ENCODE data around the gene PLEKHA5. TPM values are rescaled to one million over a fixed set of nuclear protein-coding genes. Genes with fewer than 3 reads are reported as not detected.

PLEKHA5 gene
- total and polyA plus RNA-seq, 2 of the 4 experiments (the other 2 are of a cell fraction) = 5.3 to 12.2 TPM

DNA sequence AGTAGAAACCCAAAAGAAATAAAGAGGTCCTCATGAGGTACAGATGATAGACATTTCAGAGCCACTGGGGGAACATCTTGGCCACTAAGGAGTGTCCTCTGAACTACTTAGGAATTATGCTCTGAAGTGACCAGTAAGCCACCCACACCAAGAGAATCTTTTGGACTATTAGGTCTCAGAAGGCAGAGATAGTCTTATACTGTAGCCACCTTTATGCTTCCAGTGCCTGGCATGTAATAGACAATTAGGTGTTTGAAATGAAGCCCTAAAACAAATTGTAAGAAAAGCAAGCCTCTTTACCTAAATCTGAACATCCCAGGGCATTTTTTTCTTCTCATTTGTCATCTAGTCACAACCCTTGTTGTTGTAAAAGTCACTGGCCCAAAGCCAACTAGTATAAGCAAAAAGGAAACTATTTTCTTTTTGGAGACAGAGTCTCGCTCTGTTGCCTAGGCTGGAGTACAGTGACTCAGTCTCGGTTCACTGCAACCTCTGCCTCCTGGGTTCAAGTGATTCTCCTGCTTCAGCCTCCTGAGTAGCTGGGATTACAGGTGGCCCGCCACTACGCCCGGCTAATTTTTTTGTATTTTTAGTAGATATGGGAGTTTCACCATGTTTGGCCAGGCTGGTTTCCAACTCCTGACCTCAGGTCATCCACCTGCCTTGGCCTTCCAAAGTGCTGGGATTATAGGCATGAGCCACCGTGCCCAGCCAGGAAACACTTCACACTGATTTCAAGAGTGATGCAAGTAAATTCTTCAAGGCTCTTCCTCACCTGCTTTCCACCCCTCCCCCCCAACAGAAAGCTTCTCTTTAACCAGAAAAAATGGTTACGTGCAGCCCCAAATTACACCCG lies 11.1 kb downstream of the PLEKHA5 start:
- H3K79me1 ChIP-seq (ENCODE audit: low read depth in 1 of 2, low read length in 2 of 2) = peaks cover 30 to 43% of the 10 kb centered on the region in 2 experiments
- no peak overlapping the region for H3K23ac ChIP-seq (ENCODE audit: low read depth, low read length)
- H4K8ac ChIP-seq (ENCODE audit: low read depth in 2 of 2, low read length in 2 of 2) = no peak overlapping the region
- intact Hi-C loops (cut with micrococcal nuclease) = no loop called here
- no TSS peak for BruUV-seq (replicated peaks)
- H3K14ac ChIP-seq (replicated peaks; ENCODE audit: low read depth, low read length) = no peak overlapping the region
- H3K27ac ChIP-seq (ENCODE audit: insufficient read depth, low read length) = no peak overlapping the region
- H2BK5ac ChIP-seq (ENCODE audit: low read depth, low read length, poor library complexity, severe bottlenecking) = no peak overlapping the region
- no peak overlapping the region for H2AK9ac ChIP-seq (replicated peaks; ENCODE audit: low read depth, low read length, poor library complexity)
- ChIA-PET CTCF (no interaction called here), POLR2A (ENCODE audit: unreplicated experiment) (interaction anchor here (0.5 kb wide), 1 partner anchor 28 kb away, joined by 8 read pairs; no protein-coding TSS in a partner anchor)
- no peak overlapping the region for H2BK15ac ChIP-seq (ENCODE audit: low read depth, low read length)
- no peak overlapping the region for H2AFZ ChIP-seq (replicated peaks; ENCODE audit: low read length, poor library complexity)
- peaks cover 17% of the 10 kb centered on the region for H3K36me3 ChIP-seq (ENCODE audit: control insufficient read depth, insufficient read depth, low read length)
- dilution Hi-C loops (cut with HindIII; ENCODE audit: low sequenced_read_pairs, unreplicated experiment) = no loop called here
- no peak overlapping the region for H2BK120ac ChIP-seq (ENCODE audit: low read depth, low read length)
- H2AK5ac ChIP-seq (ENCODE audit: low read depth, low read length) = no peak overlapping the region
- no peak overlapping the region for H2BK20ac ChIP-seq (ENCODE audit: low read depth, low read length)
- in situ Hi-C loops (cut with MboI; ENCODE audit: low sequenced_read_pairs) = no loop called here
- 82% methylated on average over 4 of the region's 8 CpGs; no CpG with 5 or more reads in 1 of the 2 experiments for WGBS, 2 experiments (ENCODE audit: extremely low coverage in 2 of 2, insufficient read length in 1 of 2)
- no peaks in the 10 kb centered on the region for H4K20me1 ChIP-seq (ENCODE audit: insufficient read depth, low read length)
- no peak overlapping the region for H3K4me3 ChIP-seq (ENCODE audit: insufficient read depth, low read depth, low read length)
- peaks cover 5% of the 10 kb centered on the region; the same call in 1 of the 2 replicates for H3K9me1 ChIP-seq (ENCODE audit: insufficient read depth, low read length)
- no peak overlapping the region for H3K18ac ChIP-seq (ENCODE audit: low read depth, low read length)
- H3K4me2 ChIP-seq (ENCODE audit: low read depth, low read length) = no peak overlapping the region
- ATAC-seq (ENCODE audit: low read depth) = no peak
- no peak overlapping the region for H3K4ac ChIP-seq (ENCODE audit: low read depth, low read length)
- H4K5ac ChIP-seq (ENCODE audit: low read depth, low read length) = no peak overlapping the region
- no peak for DNase-seq
- H3K9ac ChIP-seq (ENCODE audit: low read depth, low read length) = no peak overlapping the region
- no peaks in the 10 kb centered on the region for H3K27me3 ChIP-seq (ENCODE audit: control insufficient read depth, insufficient read depth, low read length)
- no peak overlapping the region for H4K91ac ChIP-seq (ENCODE audit: insufficient read depth, low read depth, low read length)
- no peak overlapping the region for H3K56ac ChIP-seq (ENCODE audit: extremely low read depth, insufficient read depth, low read length)
- no peaks in the 10 kb centered on the region for H3K9me3 ChIP-seq (ENCODE audit: control insufficient read depth, insufficient read depth, low read length)
- H3K4me1 ChIP-seq (ENCODE audit: control insufficient read depth, insufficient read depth, low read length) = no peaks in the 10 kb centered on the region
- no peak for TF ChIP-seq SMC3 (IDR thresholded peaks at IDR 0.05; ENCODE audit: low read depth, low read length)
- TF ChIP-seq NFE2L2 (IDR thresholded peaks at IDR 0.05; ENCODE audit: low read depth, low read length) = no peak
- no peak for TF ChIP-seq MXI1 (IDR thresholded peaks at IDR 0.05; ENCODE audit: borderline replicate concordance, low read depth, low read length)
- no peak for TF ChIP-seq MAZ (IDR thresholded peaks at IDR 0.05; ENCODE audit: borderline replicate concordance, low read depth, low read length)
- TF ChIP-seq, protein P1, sequence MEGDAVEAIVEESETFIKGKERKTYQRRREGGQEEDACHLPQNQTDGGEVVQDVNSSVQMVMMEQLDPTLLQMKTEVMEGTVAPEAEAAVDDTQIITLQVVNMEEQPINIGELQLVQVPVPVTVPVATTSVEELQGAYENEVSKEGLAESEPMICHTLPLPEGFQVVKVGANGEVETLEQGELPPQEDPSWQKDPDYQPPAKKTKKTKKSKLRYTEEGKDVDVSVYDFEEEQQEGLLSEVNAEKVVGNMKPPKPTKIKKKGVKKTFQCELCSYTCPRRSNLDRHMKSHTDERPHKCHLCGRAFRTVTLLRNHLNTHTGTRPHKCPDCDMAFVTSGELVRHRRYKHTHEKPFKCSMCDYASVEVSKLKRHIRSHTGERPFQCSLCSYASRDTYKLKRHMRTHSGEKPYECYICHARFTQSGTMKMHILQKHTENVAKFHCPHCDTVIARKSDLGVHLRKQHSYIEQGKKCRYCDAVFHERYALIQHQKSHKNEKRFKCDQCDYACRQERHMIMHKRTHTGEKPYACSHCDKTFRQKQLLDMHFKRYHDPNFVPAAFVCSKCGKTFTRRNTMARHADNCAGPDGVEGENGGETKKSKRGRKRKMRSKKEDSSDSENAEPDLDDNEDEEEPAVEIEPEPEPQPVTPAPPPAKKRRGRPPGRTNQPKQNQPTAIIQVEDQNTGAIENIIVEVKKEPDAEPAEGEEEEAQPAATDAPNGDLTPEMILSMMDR (conservative IDR thresholded peaks at IDR 0.05; ENCODE audit: low read depth, low read length) = no peak
- no peak for TF ChIP-seq CEBPB (IDR thresholded peaks at IDR 0.05; ENCODE audit: low read depth, low read length)
- TF ChIP-seq, protein P2, sequence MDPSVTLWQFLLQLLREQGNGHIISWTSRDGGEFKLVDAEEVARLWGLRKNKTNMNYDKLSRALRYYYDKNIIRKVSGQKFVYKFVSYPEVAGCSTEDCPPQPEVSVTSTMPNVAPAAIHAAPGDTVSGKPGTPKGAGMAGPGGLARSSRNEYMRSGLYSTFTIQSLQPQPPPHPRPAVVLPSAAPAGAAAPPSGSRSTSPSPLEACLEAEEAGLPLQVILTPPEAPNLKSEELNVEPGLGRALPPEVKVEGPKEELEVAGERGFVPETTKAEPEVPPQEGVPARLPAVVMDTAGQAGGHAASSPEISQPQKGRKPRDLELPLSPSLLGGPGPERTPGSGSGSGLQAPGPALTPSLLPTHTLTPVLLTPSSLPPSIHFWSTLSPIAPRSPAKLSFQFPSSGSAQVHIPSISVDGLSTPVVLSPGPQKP (IDR thresholded peaks at IDR 0.05; ENCODE audit: borderline replicate concordance, low read depth, low read length) = no peak
- no peak for TF ChIP-seq CHD1 (IDR thresholded peaks at IDR 0.05; ENCODE audit: low read depth, low read length)
- no peak for TF ChIP-seq POLR2A (IDR thresholded peaks at IDR 0.05; ENCODE audit: low read depth, low read length)
- no peak for TF ChIP-seq RFX5 (IDR thresholded peaks at IDR 0.05; ENCODE audit: low read depth, low read length)
- TF ChIP-seq, protein P3, sequence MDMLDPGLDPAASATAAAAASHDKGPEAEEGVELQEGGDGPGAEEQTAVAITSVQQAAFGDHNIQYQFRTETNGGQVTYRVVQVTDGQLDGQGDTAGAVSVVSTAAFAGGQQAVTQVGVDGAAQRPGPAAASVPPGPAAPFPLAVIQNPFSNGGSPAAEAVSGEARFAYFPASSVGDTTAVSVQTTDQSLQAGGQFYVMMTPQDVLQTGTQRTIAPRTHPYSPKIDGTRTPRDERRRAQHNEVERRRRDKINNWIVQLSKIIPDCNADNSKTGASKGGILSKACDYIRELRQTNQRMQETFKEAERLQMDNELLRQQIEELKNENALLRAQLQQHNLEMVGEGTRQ (IDR thresholded peaks at IDR 0.05; ENCODE audit: low read depth, low read length) = no peak
- TF ChIP-seq BHLHE40 (IDR thresholded peaks at IDR 0.05; ENCODE audit: low read depth, low read length) = no peak
- no peak for TF ChIP-seq MAFK (IDR thresholded peaks at IDR 0.05; ENCODE audit: low read depth, low read length)
- TF ChIP-seq RCOR1 (IDR thresholded peaks at IDR 0.05; ENCODE audit: insufficient replicate concordance, low read length) = no peak
- TF ChIP-seq FOS (IDR thresholded peaks at IDR 0.05; ENCODE audit: low read depth, low read length) = no peak

Data from IMR-90 (cell line).